SK-N-SH treated with all-trans-retinoic acid at 6 μM for 48 hours (cell line): Measurements from ENCODE around the gene TMIGD3.

Source experiments
- CREB5 ChIP-seq: fragments of 250-450 bp; sonication (Bioruptor Pico); IDR thresholded peaks from 2 replicates; pipeline ENCODE4 v1.5.1; 2020; ENCODE audit warnings: low read depth, mild to moderate bottlenecking, moderate library complexity
- CSDC2 ChIP-seq: fragments of 250-450 bp; sonication (Bioruptor Pico); IDR thresholded peaks from 2 replicates; pipeline ENCODE4 v1.5.0; 2020; ENCODE audit warnings: mild to moderate bottlenecking, moderate library complexity
- RARB ChIP-seq: fragments of 250-450 bp; sonication (Bioruptor Pico); IDR thresholded peaks from 2 replicates; pipeline ENCODE4 v1.8.0; 2021; ENCODE audit warnings: mild to moderate bottlenecking, moderate library complexity
- ZC3H10 ChIP-seq: fragments of 250-450 bp; sonication (Bioruptor Pico); IDR thresholded peaks from 2 replicates; pipeline ENCODE4 v1.5.1; 2021; ENCODE audit warnings: mild to moderate bottlenecking, moderate library complexity
- ZFP3 ChIP-seq: fragments of 250-450 bp; sonication (Bioruptor Pico); IDR thresholded peaks from 2 replicates; pipeline ENCODE4 v1.5.0; 2020; ENCODE audit warnings: mild to moderate bottlenecking, moderate library complexity
- ZFP30 ChIP-seq: fragments of 450-650 bp; formaldehyde crosslinking; IDR thresholded peaks from 2 replicates; pipeline ENCODE4 v1.5.0; 2022; ENCODE audit warnings: mild to moderate bottlenecking, moderate library complexity
- ZNF70 ChIP-seq: fragments of 450-650 bp; formaldehyde crosslinking; IDR thresholded peaks from 2 replicates; pipeline ENCODE4 v1.5.0; 2020; ENCODE audit warnings: mild to moderate bottlenecking, moderate library complexity
- TF ChIP-seq, protein P1 (sequence below): fragments of 250-450 bp; sonication (Bioruptor Pico); IDR thresholded peaks from 2 replicates; pipeline ENCODE4 v1.8.0; 2020; ENCODE audit warnings: mild to moderate bottlenecking, moderate library complexity, borderline replicate concordance

DNA sequence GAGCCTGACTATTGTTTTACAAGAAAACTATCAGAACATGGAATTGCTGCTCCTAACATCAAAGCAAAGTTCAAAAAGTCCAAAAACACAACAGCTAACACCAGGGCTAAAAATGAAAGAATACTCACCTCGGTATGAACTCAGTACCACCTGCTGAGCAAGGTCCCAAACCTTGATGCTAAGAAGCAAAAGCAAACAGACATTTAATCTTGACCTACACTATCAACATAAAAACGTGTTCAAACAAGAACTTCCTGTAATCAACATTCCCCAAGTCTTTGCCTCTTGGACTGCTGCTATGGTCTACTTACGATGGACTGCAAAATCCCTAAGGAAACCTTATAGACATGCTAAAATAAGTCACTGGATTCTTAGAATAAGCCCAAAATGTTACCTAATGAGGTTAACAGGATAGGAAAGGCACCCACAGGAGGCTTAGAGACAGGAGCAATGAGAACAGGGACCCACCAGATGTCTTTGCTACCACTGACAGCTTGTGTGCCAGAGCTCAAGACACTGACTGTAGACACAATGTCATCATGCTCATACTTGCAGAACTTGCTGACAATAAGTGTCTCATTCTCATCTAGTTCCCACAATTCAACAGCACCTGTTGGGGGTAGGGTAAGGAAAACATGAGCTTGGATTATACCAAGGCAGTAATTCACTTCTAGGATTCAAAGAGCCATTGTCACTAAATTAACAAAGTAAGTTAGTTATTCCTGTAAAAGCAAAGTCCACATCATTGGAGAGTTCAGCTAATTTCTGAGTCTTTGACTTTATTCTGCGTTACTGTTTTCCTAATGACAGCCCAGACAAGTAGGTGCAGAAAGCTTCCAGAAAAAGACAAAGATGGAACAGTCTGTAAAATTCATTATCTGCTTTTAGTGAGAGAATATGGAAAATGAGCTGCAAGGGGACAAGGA lies 56.2 kb downstream of the TMIGD3 start:
- TF ChIP-seq ZFP30 (CRISPR knock-in tag) (no peak), ZNF70 (CRISPR knock-in tag) (no peak), CREB5 (CRISPR knock-in tag) (no peak), CSDC2 (CRISPR knock-in tag) (no peak), ZFP3 (CRISPR knock-in tag) (no peak), ZC3H10 (CRISPR knock-in tag) (no peak), RARB (CRISPR knock-in tag) (no peak)
- TF ChIP-seq, protein P1, sequence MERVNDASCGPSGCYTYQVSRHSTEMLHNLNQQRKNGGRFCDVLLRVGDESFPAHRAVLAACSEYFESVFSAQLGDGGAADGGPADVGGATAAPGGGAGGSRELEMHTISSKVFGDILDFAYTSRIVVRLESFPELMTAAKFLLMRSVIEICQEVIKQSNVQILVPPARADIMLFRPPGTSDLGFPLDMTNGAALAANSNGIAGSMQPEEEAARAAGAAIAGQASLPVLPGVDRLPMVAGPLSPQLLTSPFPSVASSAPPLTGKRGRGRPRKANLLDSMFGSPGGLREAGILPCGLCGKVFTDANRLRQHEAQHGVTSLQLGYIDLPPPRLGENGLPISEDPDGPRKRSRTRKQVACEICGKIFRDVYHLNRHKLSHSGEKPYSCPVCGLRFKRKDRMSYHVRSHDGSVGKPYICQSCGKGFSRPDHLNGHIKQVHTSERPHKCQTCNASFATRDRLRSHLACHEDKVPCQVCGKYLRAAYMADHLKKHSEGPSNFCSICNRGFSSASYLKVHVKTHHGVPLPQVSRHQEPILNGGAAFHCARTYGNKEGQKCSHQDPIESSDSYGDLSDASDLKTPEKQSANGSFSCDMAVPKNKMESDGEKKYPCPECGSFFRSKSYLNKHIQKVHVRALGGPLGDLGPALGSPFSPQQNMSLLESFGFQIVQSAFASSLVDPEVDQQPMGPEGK (CRISPR knock-in tag) = no peak
